DND-41 (cell line): ENCODE data around the gene ADIPOQ.
"Not testable (repeated sequence)": the region's sequence is repeated elsewhere in the genome, so short reads cannot be mapped to it uniquely, and the experiment has no call there.

Experiments used
- ATAC-seq: fragments of 200-7000 bp; cut with Tn5 transposase; 3 replicates; pipeline ENCODE4 v1.9.1; 2021; ENCODE audit warnings: low read depth; ENCODE audit not compliant: insufficient read depth
- DNase-seq: peaks from one replicate; pipeline ENCODE4 v3.0.0-alpha.2; 2020
- H2AFZ ChIP-seq: 2 replicates; pipeline ENCODE4 v1.6.0; 2012; ENCODE audit warnings: low read depth, low read length
- H3K27ac ChIP-seq: 2 replicates; pipeline ENCODE4 v1.5.1; 2012; ENCODE audit warnings: low read length, inconsistent platforms
- H3K27me3 ChIP-seq: fragments of 200-600 bp; sonication (generic); 2 replicates; pipeline ENCODE4 v1.6.0; 2012; ENCODE audit warnings: low read length, mild to moderate bottlenecking, inconsistent platforms; ENCODE audit not compliant: insufficient read depth, poor library complexity
- H3K36me3 ChIP-seq: 2 replicates; pipeline ENCODE4 v1.5.1; 2012; ENCODE audit warnings: low read length, inconsistent platforms; ENCODE audit not compliant: insufficient read depth
- H3K4me1 ChIP-seq: 2 replicates; pipeline ENCODE4 v1.5.1; 2012; ENCODE audit warnings: mild to moderate bottlenecking, low read length; ENCODE audit not compliant: insufficient read depth
- H3K4me2 ChIP-seq: 2 replicates; pipeline ENCODE4 v1.6.0; 2012; ENCODE audit warnings: mild to moderate bottlenecking, moderate library complexity, low read length, inconsistent platforms; ENCODE audit not compliant: insufficient read depth
- H3K4me3 ChIP-seq, 2 experiments: fragments of 200-600 bp in 1 of 2; shearing (Covaris generic) in 1 of 2; 2 replicates each; pipeline ENCODE4 v1.5.1; 2012 to 2016; ENCODE audit warnings: inconsistent platforms in 2 of 2, low read length in 2 of 2, mild to moderate bottlenecking in 2 of 2, low read depth in 1 of 2, moderate library complexity in 1 of 2
- H3K79me2 ChIP-seq: 2 replicates; pipeline ENCODE4 v1.6.0; 2012; ENCODE audit warnings: low read length, inconsistent platforms; ENCODE audit not compliant: insufficient read depth
- H3K9ac ChIP-seq: 2 replicates; pipeline ENCODE4 v1.6.0; 2012; ENCODE audit warnings: low read depth, mild to moderate bottlenecking, inconsistent platforms, low read length, moderate library complexity
- H3K9me3 ChIP-seq: 2 replicates; pipeline ENCODE4 v1.5.1; 2012; ENCODE audit warnings: low read length, moderate library complexity, mild to moderate bottlenecking, inconsistent platforms; ENCODE audit not compliant: insufficient read depth, severe bottlenecking
- H4K20me1 ChIP-seq: 2 replicates; pipeline ENCODE4 v1.6.0; 2012; ENCODE audit warnings: low read length; ENCODE audit not compliant: insufficient read depth
- EZH2 ChIP-seq: IDR thresholded peaks from 3 replicates; pipeline ENCODE4 v1.6.1; 2012; ENCODE audit warnings: borderline replicate concordance, low read depth, mild to moderate bottlenecking, moderate library complexity, low read length, inconsistent platforms; ENCODE audit not compliant: severe bottlenecking
- TF ChIP-seq, protein P1 (sequence below): IDR thresholded peaks from 2 replicates; pipeline ENCODE4 v1.5.1; 2012; ENCODE audit warnings: borderline replicate concordance, low read length, moderate library complexity, mild to moderate bottlenecking; ENCODE audit not compliant: poor library complexity, severe bottlenecking; ENCODE audit errors: extremely low read depth

The ADIPOQ gene

DNA sequence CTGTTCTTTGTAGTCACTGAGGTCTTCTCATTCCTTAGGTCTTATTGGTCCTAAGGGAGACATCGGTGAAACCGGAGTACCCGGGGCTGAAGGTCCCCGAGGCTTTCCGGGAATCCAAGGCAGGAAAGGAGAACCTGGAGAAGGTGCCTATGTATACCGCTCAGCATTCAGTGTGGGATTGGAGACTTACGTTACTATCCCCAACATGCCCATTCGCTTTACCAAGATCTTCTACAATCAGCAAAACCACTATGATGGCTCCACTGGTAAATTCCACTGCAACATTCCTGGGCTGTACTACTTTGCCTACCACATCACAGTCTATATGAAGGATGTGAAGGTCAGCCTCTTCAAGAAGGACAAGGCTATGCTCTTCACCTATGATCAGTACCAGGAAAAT is 11.6 kb downstream of the ADIPOQ start:
- H3K9ac ChIP-seq = no peak overlapping the region
- no peak for ATAC-seq
- H3K27ac ChIP-seq = no peak overlapping the region
- H4K20me1 ChIP-seq = no peaks in the 10 kb centered on the region
- no peaks in the 10 kb centered on the region for H3K79me2 ChIP-seq
- H3K4me3 ChIP-seq = no peak overlapping the region
- H3K9me3 ChIP-seq = no peaks in the 10 kb centered on the region
- no peaks in the 10 kb centered on the region for H3K4me1 ChIP-seq
- no peak for DNase-seq
- no peak for TF ChIP-seq EZH2
- TF ChIP-seq, protein P1, sequence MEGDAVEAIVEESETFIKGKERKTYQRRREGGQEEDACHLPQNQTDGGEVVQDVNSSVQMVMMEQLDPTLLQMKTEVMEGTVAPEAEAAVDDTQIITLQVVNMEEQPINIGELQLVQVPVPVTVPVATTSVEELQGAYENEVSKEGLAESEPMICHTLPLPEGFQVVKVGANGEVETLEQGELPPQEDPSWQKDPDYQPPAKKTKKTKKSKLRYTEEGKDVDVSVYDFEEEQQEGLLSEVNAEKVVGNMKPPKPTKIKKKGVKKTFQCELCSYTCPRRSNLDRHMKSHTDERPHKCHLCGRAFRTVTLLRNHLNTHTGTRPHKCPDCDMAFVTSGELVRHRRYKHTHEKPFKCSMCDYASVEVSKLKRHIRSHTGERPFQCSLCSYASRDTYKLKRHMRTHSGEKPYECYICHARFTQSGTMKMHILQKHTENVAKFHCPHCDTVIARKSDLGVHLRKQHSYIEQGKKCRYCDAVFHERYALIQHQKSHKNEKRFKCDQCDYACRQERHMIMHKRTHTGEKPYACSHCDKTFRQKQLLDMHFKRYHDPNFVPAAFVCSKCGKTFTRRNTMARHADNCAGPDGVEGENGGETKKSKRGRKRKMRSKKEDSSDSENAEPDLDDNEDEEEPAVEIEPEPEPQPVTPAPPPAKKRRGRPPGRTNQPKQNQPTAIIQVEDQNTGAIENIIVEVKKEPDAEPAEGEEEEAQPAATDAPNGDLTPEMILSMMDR = no peak
- no peak overlapping the region for H2AFZ ChIP-seq
- H3K36me3 ChIP-seq = no peaks in the 10 kb centered on the region
- H3K27me3 ChIP-seq = no peaks in the 10 kb centered on the region
- H3K4me2 ChIP-seq = no peak overlapping the region

GRCh38 chr3:186854954-186855353 is 12.4 kb downstream of the ADIPOQ start:
- no peaks in the 10 kb centered on the region for H3K9me3 ChIP-seq
- no peak overlapping the region for H2AFZ ChIP-seq
- no peaks in the 10 kb centered on the region for H3K4me1 ChIP-seq
- H3K27me3 ChIP-seq = no peaks in the 10 kb centered on the region
- ATAC-seq (no peak), DNase-seq (no peak)
- no peaks in the 10 kb centered on the region for H3K36me3 ChIP-seq
- no peaks in the 10 kb centered on the region for H4K20me1 ChIP-seq
- no peak overlapping the region for H3K4me3 ChIP-seq
- no peak overlapping the region for H3K4me2 ChIP-seq
- no peak overlapping the region for H3K9ac ChIP-seq
- TF ChIP-seq EZH2 = no peak
- TF ChIP-seq, protein P1 = no peak
- no peak overlapping the region for H3K27ac ChIP-seq
- H3K79me2 ChIP-seq = no peaks in the 10 kb centered on the region

DNA sequence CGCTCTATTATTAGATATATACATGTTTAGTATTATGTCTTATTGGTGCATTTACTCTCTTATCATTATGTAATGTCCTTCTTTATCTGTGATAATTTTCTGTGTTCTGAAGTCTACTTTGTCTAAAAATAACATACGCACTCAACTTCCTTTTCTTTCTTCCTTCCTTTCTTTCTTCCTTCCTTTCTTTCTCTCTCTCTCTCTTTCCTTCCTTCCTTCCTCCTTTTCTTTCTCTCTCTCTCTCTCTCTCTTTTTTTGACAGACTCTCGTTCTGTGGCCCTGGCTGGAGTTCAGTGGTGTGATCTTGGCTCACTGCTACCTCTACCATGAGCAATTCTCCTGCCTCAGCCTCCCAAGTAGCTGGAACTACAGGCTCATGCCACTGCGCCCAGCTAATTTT is 15.2 kb downstream of the ADIPOQ start:
- Histone ChIP-seq H3K4me1 (no peaks in the 10 kb centered on the region), H3K27me3 (peaks cover 2% of the 10 kb centered on the region), H4K20me1 (no peaks in the 10 kb centered on the region), H3K36me3 (no peaks in the 10 kb centered on the region), H3K27ac (no peak overlapping the region), H3K4me2 (no peak overlapping the region), H2AFZ (no peak overlapping the region), H3K4me3 (no peak overlapping the region), H3K9ac (no peak overlapping the region), H3K79me2 (no peaks in the 10 kb centered on the region), H3K9me3 (no peaks in the 10 kb centered on the region)
- TF ChIP-seq, protein P1 = no peak
- no peak for TF ChIP-seq EZH2
- ATAC-seq = no peak
- DNase-seq = no peak

DNA sequence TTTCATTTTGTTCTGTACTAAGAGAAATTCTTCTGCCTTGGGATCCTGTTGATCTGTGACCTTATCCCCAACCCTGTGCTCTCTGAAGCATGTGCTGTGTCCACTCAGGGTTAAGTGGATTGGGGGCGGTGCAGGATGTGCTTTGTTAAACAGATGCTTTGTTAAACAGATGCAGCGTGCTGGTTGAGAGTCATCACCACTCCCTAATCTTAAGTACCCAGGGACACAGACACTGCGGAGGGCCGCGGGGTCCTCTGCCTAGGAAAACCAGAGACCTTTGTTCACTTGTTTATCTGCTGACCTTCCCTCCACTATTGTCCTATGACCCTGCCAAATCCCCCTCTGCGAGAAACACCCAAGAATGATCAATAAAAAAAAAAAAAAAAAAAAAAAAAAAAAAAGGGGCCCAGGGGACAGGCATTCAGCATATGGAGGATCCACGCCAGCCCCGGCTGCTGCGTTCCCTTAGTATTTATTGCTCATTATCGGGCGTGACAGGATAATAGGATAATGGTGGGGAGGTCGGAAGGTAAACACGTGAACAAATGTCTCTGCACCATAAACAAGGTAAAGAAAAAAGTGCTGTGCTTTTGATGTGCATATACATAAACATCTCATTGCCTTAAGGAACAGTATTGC is 22.8 kb downstream of the ADIPOQ start:
- H3K27ac ChIP-seq, H3K36me3 ChIP-seq, H3K4me1 ChIP-seq, H3K4me2 ChIP-seq, H2AFZ ChIP-seq, H3K9ac ChIP-seq, H3K27me3 ChIP-seq, DNase-seq, ATAC-seq, H4K20me1 ChIP-seq, H3K9me3 ChIP-seq, H3K79me2 ChIP-seq, H3K4me3 ChIP-seq: not testable (repeated sequence)

- H3K27ac ChIP-seq, H3K4me2 ChIP-seq, H3K9ac ChIP-seq, H3K79me2 ChIP-seq, H3K4me3 ChIP-seq, H4K20me1 ChIP-seq, H3K4me1 ChIP-seq, H3K9me3 ChIP-seq, DNase-seq, H3K36me3 ChIP-seq, ATAC-seq, H2AFZ ChIP-seq, H3K27me3 ChIP-seq: not testable (repeated sequence)
These were observed 23.6 kb downstream of the ADIPOQ start for GRCh38 chr3:186866095-186866494.
